Measurements from ENCODE around the gene HSBP1L1. TPM values are rescaled to one million over a fixed set of nuclear protein-coding genes. Genes with fewer than 3 reads are reported as not detected.

Gene HSBP1L1
- total and polyA plus RNA-seq, 2 of the 8 experiments (the other 6 are each of a cell fraction or from before 2014, with no cell fraction given), result 1.0 to 1.3 TPM

DNA sequence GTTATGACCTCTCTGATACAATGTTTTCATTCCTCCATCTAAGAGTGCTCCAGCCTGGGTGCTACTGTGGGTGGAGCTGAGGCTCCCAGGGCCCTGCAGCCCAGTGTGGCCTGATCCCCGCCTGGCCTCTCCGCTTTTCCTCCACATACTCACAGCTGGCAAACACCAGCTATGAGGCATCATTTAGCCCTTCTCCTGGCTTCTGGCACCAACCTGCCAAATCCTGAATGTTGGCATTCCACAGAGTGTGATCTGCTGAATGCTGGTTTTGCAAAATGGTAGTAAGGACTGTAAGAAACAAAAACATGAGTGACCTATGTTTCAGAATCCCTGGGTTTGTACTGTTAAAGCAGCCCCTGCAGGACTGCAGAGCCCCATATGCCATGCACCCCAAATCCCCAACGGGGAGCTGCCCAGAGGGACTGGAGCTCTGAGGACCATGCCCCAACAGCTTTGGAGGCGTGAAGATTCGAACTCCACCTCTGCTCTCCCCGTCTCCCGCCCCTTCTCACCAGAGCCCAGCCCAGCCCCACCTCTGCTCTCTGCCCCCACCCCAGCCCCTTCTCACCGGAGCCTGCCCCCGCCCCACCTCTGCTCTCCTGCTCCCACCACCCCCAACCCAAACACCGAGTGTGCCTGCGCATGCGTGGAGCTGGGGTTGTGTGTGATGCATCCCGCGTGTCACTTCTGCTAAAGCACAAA, 17.2 kb upstream of the HSBP1L1 start (continued):
- no peak for TF ChIP-seq SP1 (IDR thresholded peaks at IDR 0.05; ENCODE audit: low read depth, low read length)
